ENCODE data around the gene RHBDF1.

DNA sequence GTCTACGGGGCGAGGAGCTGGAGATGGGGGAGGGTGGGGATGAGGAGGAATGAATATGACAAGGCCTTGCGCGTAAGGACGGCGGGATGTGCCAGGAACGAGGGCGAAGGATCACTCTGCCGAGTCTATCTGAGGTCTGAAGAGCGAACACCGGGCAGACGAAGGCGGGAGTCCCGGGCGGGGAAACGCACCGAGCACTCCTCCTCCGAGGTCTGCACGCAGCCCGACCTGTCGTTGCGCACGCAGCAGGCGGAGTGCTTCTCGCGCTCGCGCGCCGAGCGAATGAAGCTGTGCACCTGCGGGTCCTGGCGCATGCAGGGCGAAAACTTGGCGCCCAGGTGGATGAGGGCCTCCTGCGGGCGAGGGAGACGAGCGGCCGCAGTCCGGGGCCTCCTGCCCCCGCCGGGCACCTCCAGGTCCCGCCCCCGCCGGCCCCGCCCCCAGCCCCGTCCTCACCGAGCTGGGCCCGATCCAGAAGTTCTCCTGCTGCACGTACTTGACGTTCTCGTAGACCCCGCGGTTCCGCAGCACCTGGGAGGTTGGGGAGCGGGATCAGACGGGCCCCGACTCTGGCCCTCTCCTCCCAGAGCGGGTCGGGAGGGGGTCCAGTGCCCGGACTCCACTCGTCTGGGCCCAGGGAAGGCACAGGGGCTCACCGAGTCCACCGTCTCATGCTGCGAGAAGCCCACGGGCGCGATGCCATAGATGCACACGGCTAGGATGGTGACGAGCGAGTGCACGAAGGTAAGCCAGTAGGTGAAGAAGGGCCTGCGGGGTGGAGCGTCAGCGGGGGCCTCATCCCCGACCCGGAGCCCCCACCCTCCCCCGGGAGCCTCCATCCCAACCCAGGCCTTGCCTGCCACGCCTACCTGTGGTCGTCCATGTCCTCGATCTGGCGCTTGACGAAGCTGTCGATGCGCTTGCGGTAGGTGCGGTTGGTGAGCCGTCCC, 11.2 kb downstream of the RHBDF1 start:
- TF ChIP-seq NONO (IDR thresholded peaks at IDR 0.05) (no peak), NONO (CRISPR knock-in tag; conservative IDR thresholded peaks at IDR 0.05) (no peak), CC2D1A (CRISPR knock-in tag; IDR thresholded peaks at IDR 0.05) (no peak), NFRKB (IDR thresholded peaks at IDR 0.05) (no peak), HOXA3 (CRISPR knock-in tag; IDR thresholded peaks at IDR 0.05) (no peak), KLF9 (CRISPR knock-in tag; IDR thresholded peaks at IDR 0.05; ENCODE audit: low read depth) (no peak), SP1 (IDR thresholded peaks at IDR 0.05) (no peak), SP1 (CRISPR knock-in tag; IDR thresholded peaks at IDR 0.05) (no peak), ZNF3 (CRISPR knock-in tag; IDR thresholded peaks at IDR 0.05) (no peak), ZMAT3 (CRISPR knock-in tag; conservative IDR thresholded peaks at IDR 0.05) (no peak), ZNF552 (CRISPR knock-in tag; IDR thresholded peaks at IDR 0.05; ENCODE audit: borderline replicate concordance) (no peak), KDM1A (CRISPR knock-in tag; IDR thresholded peaks at IDR 0.05) (no peak), POLR2AphosphoS2 (IDR thresholded peaks at IDR 0.05; ENCODE audit: low read depth, low read length) (no peak), ZNF382 (CRISPR knock-in tag; IDR thresholded peaks at IDR 0.05; ENCODE audit: borderline replicate concordance) (no peak)
- TF ChIP-seq, protein P1, sequence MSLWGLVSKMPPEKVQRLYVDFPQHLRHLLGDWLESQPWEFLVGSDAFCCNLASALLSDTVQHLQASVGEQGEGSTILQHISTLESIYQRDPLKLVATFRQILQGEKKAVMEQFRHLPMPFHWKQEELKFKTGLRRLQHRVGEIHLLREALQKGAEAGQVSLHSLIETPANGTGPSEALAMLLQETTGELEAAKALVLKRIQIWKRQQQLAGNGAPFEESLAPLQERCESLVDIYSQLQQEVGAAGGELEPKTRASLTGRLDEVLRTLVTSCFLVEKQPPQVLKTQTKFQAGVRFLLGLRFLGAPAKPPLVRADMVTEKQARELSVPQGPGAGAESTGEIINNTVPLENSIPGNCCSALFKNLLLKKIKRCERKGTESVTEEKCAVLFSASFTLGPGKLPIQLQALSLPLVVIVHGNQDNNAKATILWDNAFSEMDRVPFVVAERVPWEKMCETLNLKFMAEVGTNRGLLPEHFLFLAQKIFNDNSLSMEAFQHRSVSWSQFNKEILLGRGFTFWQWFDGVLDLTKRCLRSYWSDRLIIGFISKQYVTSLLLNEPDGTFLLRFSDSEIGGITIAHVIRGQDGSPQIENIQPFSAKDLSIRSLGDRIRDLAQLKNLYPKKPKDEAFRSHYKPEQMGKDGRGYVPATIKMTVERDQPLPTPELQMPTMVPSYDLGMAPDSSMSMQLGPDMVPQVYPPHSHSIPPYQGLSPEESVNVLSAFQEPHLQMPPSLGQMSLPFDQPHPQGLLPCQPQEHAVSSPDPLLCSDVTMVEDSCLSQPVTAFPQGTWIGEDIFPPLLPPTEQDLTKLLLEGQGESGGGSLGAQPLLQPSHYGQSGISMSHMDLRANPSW (CRISPR knock-in tag; IDR thresholded peaks at IDR 0.05; ENCODE audit: borderline replicate concordance) = no peak
- TF ChIP-seq, protein P2, sequence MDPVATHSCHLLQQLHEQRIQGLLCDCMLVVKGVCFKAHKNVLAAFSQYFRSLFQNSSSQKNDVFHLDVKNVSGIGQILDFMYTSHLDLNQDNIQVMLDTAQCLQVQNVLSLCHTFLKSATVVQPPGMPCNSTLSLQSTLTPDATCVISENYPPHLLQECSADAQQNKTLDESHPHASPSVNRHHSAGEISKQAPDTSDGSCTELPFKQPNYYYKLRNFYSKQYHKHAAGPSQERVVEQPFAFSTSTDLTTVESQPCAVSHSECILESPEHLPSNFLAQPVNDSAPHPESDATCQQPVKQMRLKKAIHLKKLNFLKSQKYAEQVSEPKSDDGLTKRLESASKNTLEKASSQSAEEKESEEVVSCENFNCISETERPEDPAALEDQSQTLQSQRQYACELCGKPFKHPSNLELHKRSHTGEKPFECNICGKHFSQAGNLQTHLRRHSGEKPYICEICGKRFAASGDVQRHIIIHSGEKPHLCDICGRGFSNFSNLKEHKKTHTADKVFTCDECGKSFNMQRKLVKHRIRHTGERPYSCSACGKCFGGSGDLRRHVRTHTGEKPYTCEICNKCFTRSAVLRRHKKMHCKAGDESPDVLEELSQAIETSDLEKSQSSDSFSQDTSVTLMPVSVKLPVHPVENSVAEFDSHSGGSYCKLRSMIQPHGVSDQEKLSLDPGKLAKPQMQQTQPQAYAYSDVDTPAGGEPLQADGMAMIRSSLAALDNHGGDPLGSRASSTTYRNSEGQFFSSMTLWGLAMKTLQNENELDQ (CRISPR knock-in tag; IDR thresholded peaks at IDR 0.05; ENCODE audit: borderline replicate concordance) = no peak

Data from HepG2 (cell line).